Stimulated activated CD8-positive, alpha-beta memory T cell treated with anti-CD3 and anti-CD28 coated beads, Interleukin-2, amount 100 ng/mL, for 48 hours (primary cell): ENCODE data around the gene SPATA4.
A peak's percentile ranks its signal among the peaks of the same experiment; 100 is the strongest.
"Not testable (repeated sequence)": the region's sequence is repeated elsewhere in the genome, so short reads cannot be mapped to it uniquely, and the experiment has no call there.

Experiments
- DNase-seq, 2 donors: peaks; one replicate each; pipeline ENCODE4 v3.0.0-alpha.2; 2020; ENCODE audit warnings: low read depth in 2 of 2

SPATA4 gene

DNA sequence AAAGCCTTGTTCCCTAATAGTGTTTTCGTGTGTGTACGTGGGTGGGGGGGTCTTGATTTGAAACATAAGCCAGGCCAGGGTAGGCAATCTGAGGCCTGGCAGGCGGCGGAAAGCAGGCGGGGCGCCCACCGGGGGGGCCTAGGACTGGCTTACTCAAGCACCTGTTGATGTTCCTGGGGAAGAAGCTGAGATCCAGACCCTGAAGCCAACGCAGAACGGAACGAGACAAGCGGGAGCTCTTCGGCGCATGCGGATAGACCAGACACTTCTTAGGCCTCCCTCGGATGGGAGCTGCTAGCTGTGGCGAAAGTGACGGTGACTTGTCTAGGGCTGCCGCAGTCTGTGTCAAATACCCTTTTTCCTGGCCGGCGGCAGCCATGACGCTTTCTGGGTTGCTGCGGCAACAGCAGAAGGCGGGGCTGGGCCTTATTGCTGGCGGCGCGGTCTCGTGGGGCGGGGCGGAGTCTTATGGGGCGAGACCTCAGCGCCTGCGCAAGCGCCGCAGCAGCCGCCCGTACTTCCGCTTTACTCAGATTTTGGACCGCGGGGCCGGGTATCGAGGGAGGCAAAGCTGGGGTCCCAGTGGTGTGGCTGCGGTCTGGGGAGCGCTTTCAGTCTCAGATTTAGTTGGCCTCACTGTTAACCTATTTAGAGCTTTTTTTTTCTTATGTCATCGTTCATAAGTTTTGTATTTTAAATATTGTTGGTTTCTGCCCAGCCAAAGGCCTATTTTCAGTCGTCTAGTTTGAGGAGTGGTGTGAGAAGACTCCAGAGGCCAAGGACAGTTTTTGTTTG lies at the start of gene SPATA4:
SPATA4 (minus strand) TSS at position 402 of the 795 bp plus-strand sequence; CDS start at position 379, 23 bp downstream.
- DNase-seq, result peak; percentile 90 to 92

- DNase-seq, result no peak
These were observed 47.5 kb upstream of the SPATA4 start for GRCh38 chr4:176242764-176243347.

GRCh38 chr4:176241703-176242102 lies 46.3 kb upstream of the SPATA4 start:
- DNase-seq, result no peak

GRCh38 chr4:176238826-176239225 lies 43.4 kb upstream of the SPATA4 start:
- DNase-seq, result no peak

- no peak for DNase-seq
These were observed 42.8 kb upstream of the SPATA4 start for GRCh38 chr4:176238157-176238610.

- DNase-seq, result no peak
These were observed 41.6 kb upstream of the SPATA4 start for GRCh38 chr4:176236946-176237345.

DNA sequence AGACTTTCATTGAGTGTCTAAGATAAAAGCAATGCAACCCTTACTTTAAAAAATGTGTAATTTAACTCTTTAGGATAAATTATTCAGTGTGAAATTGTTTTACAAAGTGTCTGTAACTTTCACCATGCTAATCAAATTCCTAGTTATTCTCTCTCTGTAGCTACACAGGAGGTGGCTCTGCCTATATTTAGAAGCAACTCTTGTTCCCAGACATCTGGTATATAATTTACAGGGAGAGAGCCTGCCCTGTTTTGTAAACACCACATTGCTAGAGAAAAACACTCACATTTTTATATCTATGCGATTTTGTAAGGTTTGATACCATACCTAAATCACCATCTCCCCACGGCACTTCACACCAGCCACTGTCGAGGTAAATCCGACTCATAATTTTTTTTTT lies 35.5 kb upstream of the SPATA4 start:
- no peak for DNase-seq

DNA sequence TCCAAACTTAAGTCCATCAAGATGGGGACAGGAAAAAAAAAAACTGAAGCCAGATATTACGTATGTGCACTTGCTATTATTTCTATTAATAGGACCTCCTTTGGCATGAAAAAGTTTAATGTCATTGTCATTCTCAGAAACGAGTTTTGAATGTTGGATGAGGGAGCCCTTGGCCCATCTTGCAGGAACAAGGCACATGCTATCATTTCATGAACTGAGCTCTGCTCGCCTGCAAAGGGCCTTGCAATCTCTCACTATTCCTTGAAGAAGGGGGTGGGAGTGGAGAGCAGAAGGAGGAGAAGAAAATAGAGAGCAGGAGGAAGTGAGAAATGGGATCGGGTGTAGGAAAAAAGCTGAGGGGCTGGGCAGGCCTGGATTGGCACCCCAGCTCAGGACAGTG lies 34.3 kb upstream of the SPATA4 start:
- DNase-seq, result no peak

GRCh38 chr4:176226736-176227135 lies 31.4 kb upstream of the SPATA4 start:
- DNase-seq, result no peak

DNA sequence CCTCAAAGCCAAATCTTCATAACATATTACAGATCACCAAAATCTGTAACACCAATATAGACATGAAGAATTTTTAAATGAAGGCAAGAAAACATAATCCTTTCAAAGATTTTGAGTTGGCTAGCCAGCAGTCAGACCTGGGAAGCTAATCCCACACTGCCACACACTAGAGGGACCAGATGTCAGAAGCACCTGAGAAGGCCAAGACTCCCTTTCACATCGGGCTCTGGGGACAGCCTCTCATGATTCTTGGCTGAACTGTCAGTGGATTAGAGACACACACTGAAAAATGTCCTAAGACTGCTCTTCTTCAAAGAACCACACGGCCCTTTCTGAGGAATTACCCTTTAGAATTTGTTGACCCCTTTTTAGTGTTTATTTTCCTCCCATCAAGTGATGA lies 28.2 kb upstream of the SPATA4 start:
- no peak for DNase-seq

GRCh38 chr4:176222149-176222548 lies 26.8 kb upstream of the SPATA4 start:
- DNase-seq, result no peak

DNA sequence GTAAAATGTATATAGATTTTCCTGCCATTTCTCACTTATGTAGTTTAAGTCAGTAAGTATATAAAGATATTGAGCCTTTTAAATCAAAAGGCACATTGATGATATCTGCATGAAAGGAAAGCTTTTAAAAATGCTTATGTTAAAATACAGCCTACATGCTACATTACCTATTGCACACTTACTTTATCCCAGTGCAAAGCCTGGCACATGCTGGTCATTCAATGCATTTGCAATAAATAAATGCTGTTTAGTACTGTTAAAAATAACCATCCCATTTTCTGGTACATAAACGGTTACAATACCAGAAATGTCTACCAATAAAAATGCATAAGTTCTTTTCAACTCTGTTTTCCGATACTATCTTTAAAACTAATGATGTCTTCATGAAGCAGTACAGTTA lies 22.1 kb upstream of the SPATA4 start:
- DNase-seq, result no peak

DNA sequence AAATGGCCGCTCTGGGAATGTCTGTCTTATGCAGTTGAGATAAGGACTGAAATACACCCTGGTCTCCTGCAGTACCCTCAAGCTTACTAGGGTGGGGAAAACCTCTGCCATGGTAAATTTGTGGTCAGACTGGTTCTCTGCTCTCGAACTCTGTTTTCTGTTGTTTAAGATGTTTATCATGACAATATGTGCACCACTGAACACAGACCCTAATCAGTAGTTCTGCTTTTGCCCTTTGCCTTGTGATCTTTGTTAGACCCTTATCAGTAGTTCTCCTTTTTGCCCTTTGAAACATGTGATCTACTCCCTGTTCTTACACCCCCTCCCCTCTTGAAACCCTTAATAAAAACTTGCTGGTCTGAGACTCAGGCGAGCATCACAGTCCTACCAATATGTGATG lies 17.0 kb upstream of the SPATA4 start:
- DNase-seq, result not testable (repeated sequence)

- no peak for DNase-seq
These were observed 15.4 kb upstream of the SPATA4 start for GRCh38 chr4:176210579-176211296.

DNA sequence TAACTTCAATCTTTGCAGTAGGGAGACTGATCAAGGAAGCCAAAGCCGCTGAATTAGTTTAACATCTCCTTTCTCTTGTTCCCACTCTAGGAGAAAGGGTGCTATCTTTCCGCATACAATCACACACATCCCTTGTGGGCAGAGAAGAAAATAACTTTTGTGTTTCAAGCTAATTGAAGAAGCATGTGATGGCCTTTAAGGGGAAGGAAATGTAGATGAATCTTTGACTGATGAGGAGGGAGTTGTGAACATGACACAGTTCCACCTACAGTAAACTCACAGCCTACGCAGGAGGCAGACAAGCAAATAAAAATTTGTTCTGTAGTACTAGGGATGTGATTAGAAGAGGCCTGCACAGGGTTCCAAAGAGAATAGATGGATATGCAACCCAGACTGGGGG lies 14.7 kb upstream of the SPATA4 start:
- DNase-seq, result no peak

- no peak for DNase-seq
These were observed 14.2 kb upstream of the SPATA4 start for GRCh38 chr4:176209535-176209934.

GRCh38 chr4:176207839-176208238 lies 12.5 kb upstream of the SPATA4 start:
- no peak for DNase-seq

GRCh38 chr4:176205299-176205698 lies 9.9 kb upstream of the SPATA4 start:
- no peak for DNase-seq

DNA sequence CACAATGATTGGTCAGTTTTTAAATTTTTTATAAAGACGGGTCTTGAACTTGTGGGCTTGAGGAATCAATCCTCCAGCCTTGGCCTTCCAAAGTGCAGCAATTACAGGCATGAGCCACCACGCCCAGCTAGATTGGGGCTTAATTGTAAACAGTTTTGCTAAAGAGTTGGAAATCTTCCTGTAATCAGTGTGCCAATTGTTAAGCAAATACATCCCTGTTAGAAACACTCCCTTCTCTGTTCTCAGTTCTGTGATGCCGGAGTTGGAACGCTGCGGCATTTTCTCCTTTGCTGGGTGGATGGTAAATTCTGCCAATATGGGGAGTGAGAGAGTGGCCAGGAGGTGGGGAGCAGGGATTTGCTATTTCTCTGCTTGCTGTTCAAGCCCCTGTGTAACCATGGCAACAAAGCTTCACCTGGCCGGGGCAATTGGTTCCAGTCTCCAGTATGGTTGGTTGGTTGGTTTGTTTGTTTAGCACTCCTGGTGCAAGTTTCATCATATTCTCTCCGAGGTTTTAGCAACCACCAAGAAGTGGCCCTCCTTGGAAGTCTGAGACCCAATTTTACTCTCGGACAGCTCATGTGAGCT lies 3.0 kb upstream of the SPATA4 start:
- DNase-seq, result no peak

GRCh38 chr4:176193938-176194337 lies 1.4 kb downstream of the SPATA4 start:
- peak in 1 of 2 donors; percentile 15 for DNase-seq

DNA sequence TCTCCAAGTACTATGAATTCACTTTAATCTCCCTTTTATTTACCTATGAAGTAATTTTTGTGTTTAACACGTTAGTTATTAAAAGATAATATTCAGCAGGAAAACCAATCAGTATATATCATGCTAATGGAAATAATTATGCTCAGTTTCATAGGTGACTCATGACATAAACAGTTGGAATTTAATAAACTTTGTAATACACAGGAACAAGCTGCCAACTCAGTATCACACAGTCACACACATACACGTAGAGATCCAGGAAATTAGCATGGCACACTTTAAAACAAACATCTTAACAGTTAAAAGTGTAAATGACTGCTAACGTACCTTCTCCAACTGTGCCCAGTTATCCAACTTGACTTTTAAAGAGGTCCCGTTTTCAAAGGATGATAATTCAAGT lies 2.3 kb downstream of the SPATA4 start:
- no peak for DNase-seq

GRCh38 chr4:176191974-176192373 lies 3.4 kb downstream of the SPATA4 start:
- no peak for DNase-seq
